ENCODE data around the gene AFF3. TPM values are rescaled to one million over a fixed set of nuclear protein-coding genes. Genes with fewer than 3 reads are reported as not detected.

AFF3 gene
- total and polyA plus RNA-seq, 7 experiments from 2014 or later = 3.0 to 24.1 (median 19.8) TPM

GRCh38 chr2:100053087-100053885 lies 89.1 kb downstream of the AFF3 start:
- Mint-ChIP-seq H3K9me3 (peaks cover 0 to 1% (median 0%) of the 10 kb centered on the region in 11 donors), H3K27ac (no peak overlapping the region), H3K36me3 (peaks cover 0 to 56% (median 19%) of the 10 kb centered on the region in 5 donors), H3K27me3 (peaks cover 0 to 3% (median 0%) of the 10 kb centered on the region in 5 donors), H3K4me3 (no peak overlapping the region), H3K4me1 (no peaks in the 10 kb centered on the region)
- intact Hi-C loops (cut with micrococcal nuclease) = no loop called here
- DNase-seq (no peak), ATAC-seq (no peak)
- no peaks in the 10 kb centered on the region for H3K27me3 ChIP-seq (ENCODE audit: control insufficient read depth in 2 of 2, insufficient read depth in 2 of 2, low read length in 2 of 2)
- H3K9me3 ChIP-seq (ENCODE audit: control insufficient read depth in 2 of 3, low read length in 3 of 3) = no peaks in the 10 kb centered on the region
- H3K27ac ChIP-seq (ENCODE audit: low read depth, low read length) = no peak overlapping the region
- ChIA-PET POLR2A (interaction anchor here (0.7 kb wide), 1 partner anchor 25 kb away, joined by 3 read pairs; no protein-coding TSS in a partner anchor), CTCF (no interaction called here)
- H3K36me3 ChIP-seq (ENCODE audit: control insufficient read depth in 2 of 3, insufficient read depth in 3 of 3, low read length in 3 of 3) = no peaks in the 10 kb centered on the region
- no peaks in the 10 kb centered on the region for H3K4me1 ChIP-seq (ENCODE audit: control insufficient read depth in 2 of 2, insufficient read depth in 2 of 2, low read length in 2 of 2)
- H3K4me3 ChIP-seq (ENCODE audit: low read length) = no peak overlapping the region

GRCh38 chr2:100052650-100053049 lies 89.7 kb downstream of the AFF3 start:
- no peak for DNase-seq

GRCh38 chr2:100051253-100051652 lies 91.1 kb downstream of the AFF3 start:
- Histone ChIP-seq H3K4me3 (ENCODE audit: low read length) (no peak overlapping the region), H3K9me3 (ENCODE audit: control insufficient read depth in 2 of 3, low read length in 3 of 3) (no peaks in the 10 kb centered on the region), H3K27ac (ENCODE audit: low read depth, low read length) (no peak overlapping the region), H3K36me3 (ENCODE audit: control insufficient read depth in 2 of 3, insufficient read depth in 3 of 3, low read length in 3 of 3) (no peaks in the 10 kb centered on the region), H3K27me3 (ENCODE audit: control insufficient read depth in 2 of 2, insufficient read depth in 2 of 2, low read length in 2 of 2) (no peaks in the 10 kb centered on the region), H3K4me1 (ENCODE audit: control insufficient read depth in 2 of 2, insufficient read depth in 2 of 2, low read length in 2 of 2) (no peaks in the 10 kb centered on the region)
- Mint-ChIP-seq H3K27ac (no peak overlapping the region), H3K4me3 (no peak overlapping the region), H3K27me3 (no peaks in the 10 kb centered on the region), H3K9me3 (peaks cover 0 to 1% (median 0%) of the 10 kb centered on the region in 11 donors), H3K36me3 (peaks cover 0 to 48% (median 10%) of the 10 kb centered on the region in 5 donors), H3K4me1 (no peaks in the 10 kb centered on the region)
- intact Hi-C loops (cut with micrococcal nuclease) = no loop called here
- ChIA-PET CTCF (no interaction called here), POLR2A (no interaction called here)
- no peak for DNase-seq
- ATAC-seq = no peak

More at GRCh38 chr2:100052650-100053049, 89.7 kb downstream of the AFF3 start:
- Histone ChIP-seq H3K36me3 (ENCODE audit: control insufficient read depth in 2 of 3, insufficient read depth in 3 of 3, low read length in 3 of 3) (no peaks in the 10 kb centered on the region), H3K4me3 (ENCODE audit: low read length) (no peak overlapping the region), H3K9me3 (ENCODE audit: control insufficient read depth in 2 of 3, low read length in 3 of 3) (no peaks in the 10 kb centered on the region), H3K27me3 (ENCODE audit: control insufficient read depth in 2 of 2, insufficient read depth in 2 of 2, low read length in 2 of 2) (no peaks in the 10 kb centered on the region), H3K4me1 (ENCODE audit: control insufficient read depth in 2 of 2, insufficient read depth in 2 of 2, low read length in 2 of 2) (no peaks in the 10 kb centered on the region), H3K27ac (ENCODE audit: low read depth, low read length) (no peak overlapping the region)
- no peak for ATAC-seq
- intact Hi-C loops (cut with micrococcal nuclease) = no loop called here
- no peak overlapping the region for H3K27ac Mint-ChIP-seq
- ChIA-PET POLR2A (no interaction called here), CTCF (no interaction called here)
- H3K4me1 Mint-ChIP-seq = no peaks in the 10 kb centered on the region
- H3K27me3 Mint-ChIP-seq = peaks cover 0 to 3% (median 0%) of the 10 kb centered on the region in 5 donors
- peaks cover 0 to 56% (median 15%) of the 10 kb centered on the region in 5 donors for H3K36me3 Mint-ChIP-seq
- H3K4me3 Mint-ChIP-seq = no peak overlapping the region
- peaks cover 0 to 1% (median 0%) of the 10 kb centered on the region in 11 donors for H3K9me3 Mint-ChIP-seq

- Histone ChIP-seq H3K27me3 (ENCODE audit: control insufficient read depth in 2 of 2, insufficient read depth in 2 of 2, low read length in 2 of 2) (no peaks in the 10 kb centered on the region), H3K4me1 (ENCODE audit: control insufficient read depth in 2 of 2, insufficient read depth in 2 of 2, low read length in 2 of 2) (no peaks in the 10 kb centered on the region), H3K4me3 (ENCODE audit: low read length) (no peak overlapping the region), H3K36me3 (ENCODE audit: control insufficient read depth in 2 of 3, insufficient read depth in 3 of 3, low read length in 3 of 3) (no peaks in the 10 kb centered on the region), H3K9me3 (ENCODE audit: control insufficient read depth in 2 of 3, low read length in 3 of 3) (no peaks in the 10 kb centered on the region), H3K27ac (ENCODE audit: low read depth, low read length) (no peak overlapping the region)
- Mint-ChIP-seq H3K27me3 (no peaks in the 10 kb centered on the region), H3K36me3 (peaks cover 0 to 43% (median 10%) of the 10 kb centered on the region in 5 donors), H3K27ac (peak overlapping the region in 1 of 9 donors; percentile 38), H3K4me3 (no peak overlapping the region), H3K9me3 (no peaks in the 10 kb centered on the region), H3K4me1 (no peaks in the 10 kb centered on the region)
- ATAC-seq (no peak), DNase-seq (no peak)
- intact Hi-C loops (cut with micrococcal nuclease) = no loop called here
- POLR2A ChIA-PET = no interaction called here
- CTCF ChIA-PET = no interaction called here
These were observed 91.7 kb downstream of the AFF3 start for GRCh38 chr2:100050685-100051084.

- Histone ChIP-seq H3K36me3 (ENCODE audit: control insufficient read depth in 2 of 3, insufficient read depth in 3 of 3, low read length in 3 of 3) (no peaks in the 10 kb centered on the region), H3K9me3 (ENCODE audit: control insufficient read depth in 2 of 3, low read length in 3 of 3) (no peaks in the 10 kb centered on the region), H3K27ac (ENCODE audit: low read depth, low read length) (no peak overlapping the region), H3K4me1 (ENCODE audit: control insufficient read depth in 2 of 2, insufficient read depth in 2 of 2, low read length in 2 of 2) (no peaks in the 10 kb centered on the region), H3K27me3 (ENCODE audit: control insufficient read depth in 2 of 2, insufficient read depth in 2 of 2, low read length in 2 of 2) (no peaks in the 10 kb centered on the region), H3K4me3 (ENCODE audit: low read length) (no peak overlapping the region)
- no peak overlapping the region for H3K4me3 Mint-ChIP-seq
- no peaks in the 10 kb centered on the region for H3K4me1 Mint-ChIP-seq
- H3K9me3 Mint-ChIP-seq = no peaks in the 10 kb centered on the region
- ATAC-seq = no peak
- H3K27ac Mint-ChIP-seq = no peak overlapping the region
- H3K27me3 Mint-ChIP-seq = no peaks in the 10 kb centered on the region
- ChIA-PET CTCF (no interaction called here), POLR2A (no interaction called here)
- no peak for DNase-seq
- intact Hi-C loops (cut with micrococcal nuclease) = no loop called here
- H3K36me3 Mint-ChIP-seq = peaks cover 0 to 28% (median 3%) of the 10 kb centered on the region in 5 donors
These were observed 95.1 kb downstream of the AFF3 start for GRCh38 chr2:100046961-100047947.

- Histone ChIP-seq H3K9me3 (ENCODE audit: control insufficient read depth in 2 of 3, low read length in 3 of 3) (no peaks in the 10 kb centered on the region), H3K27ac (ENCODE audit: low read depth, low read length) (no peak overlapping the region), H3K36me3 (ENCODE audit: control insufficient read depth in 2 of 3, insufficient read depth in 3 of 3, low read length in 3 of 3) (no peaks in the 10 kb centered on the region), H3K4me3 (ENCODE audit: low read length) (no peak overlapping the region), H3K27me3 (ENCODE audit: control insufficient read depth in 2 of 2, insufficient read depth in 2 of 2, low read length in 2 of 2) (no peaks in the 10 kb centered on the region), H3K4me1 (ENCODE audit: control insufficient read depth in 2 of 2, insufficient read depth in 2 of 2, low read length in 2 of 2) (no peaks in the 10 kb centered on the region)
- no peaks in the 10 kb centered on the region for H3K4me1 Mint-ChIP-seq
- ChIA-PET POLR2A (no interaction called here), CTCF (no interaction called here)
- H3K4me3 Mint-ChIP-seq = no peak overlapping the region
- ATAC-seq = no peak
- H3K27ac Mint-ChIP-seq = no peak overlapping the region
- DNase-seq = no peak
- H3K36me3 Mint-ChIP-seq = peaks cover 0 to 12% (median 0%) of the 10 kb centered on the region in 5 donors
- intact Hi-C loops (cut with micrococcal nuclease) = no loop called here
- H3K27me3 Mint-ChIP-seq = no peaks in the 10 kb centered on the region
- no peaks in the 10 kb centered on the region for H3K9me3 Mint-ChIP-seq
These were observed 97.4 kb downstream of the AFF3 start for GRCh38 chr2:100045000-100045399.
